Frontal cortex (tissue), 4 donors: ENCODE measurements around the gene NFATC2. TPM values are rescaled to one million over a fixed set of nuclear protein-coding genes. Genes with fewer than 3 reads are reported as not detected.

ENCODE experiments used
- DNase-seq, 2 donors: peaks; one replicate each; pipeline ENCODE4 v3.0.0; 2012; ENCODE audit warnings: low spot score in 2 of 2
- FAIRE-seq: peaks from 2 replicates; lab custom pipeline; 2012; peaks lifted over from hg19 to GRCh38; lab: Jason Lieb, UNC
- total RNA-seq: library from RNA; depleted of rRNA; stranded (reverse); fragments of >200 nt; gene quantifications from one replicate; pipeline ENCODE4 v1.2.3, GENCODE V29; 2014
- donor health status: control.
- donor health status: control.
- donor health status: control.

NFATC2 gene
- total RNA-seq, 1 donor from 2014 or later: 0.41 TPM

DNA sequence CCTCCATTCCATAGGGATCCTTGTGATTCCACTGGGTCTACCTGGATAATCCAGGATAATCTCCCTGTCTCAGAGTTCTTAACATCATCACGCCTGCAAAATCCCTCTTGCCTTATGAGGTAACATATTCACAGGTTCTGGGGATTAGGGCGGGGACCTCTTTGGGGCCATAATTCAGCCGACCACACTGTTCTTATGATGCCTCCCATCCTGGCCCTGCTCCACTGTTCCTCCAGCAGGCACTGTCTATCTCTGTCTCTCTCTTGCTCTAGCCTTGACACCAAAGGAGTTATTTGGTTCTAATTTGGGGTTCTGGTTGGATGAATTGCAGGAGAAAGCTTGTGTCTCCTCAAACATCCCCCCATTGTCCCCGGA, 168.1 kb downstream of the NFATC2 start:
- no peak for DNase-seq
- no peak for FAIRE-seq

DNA sequence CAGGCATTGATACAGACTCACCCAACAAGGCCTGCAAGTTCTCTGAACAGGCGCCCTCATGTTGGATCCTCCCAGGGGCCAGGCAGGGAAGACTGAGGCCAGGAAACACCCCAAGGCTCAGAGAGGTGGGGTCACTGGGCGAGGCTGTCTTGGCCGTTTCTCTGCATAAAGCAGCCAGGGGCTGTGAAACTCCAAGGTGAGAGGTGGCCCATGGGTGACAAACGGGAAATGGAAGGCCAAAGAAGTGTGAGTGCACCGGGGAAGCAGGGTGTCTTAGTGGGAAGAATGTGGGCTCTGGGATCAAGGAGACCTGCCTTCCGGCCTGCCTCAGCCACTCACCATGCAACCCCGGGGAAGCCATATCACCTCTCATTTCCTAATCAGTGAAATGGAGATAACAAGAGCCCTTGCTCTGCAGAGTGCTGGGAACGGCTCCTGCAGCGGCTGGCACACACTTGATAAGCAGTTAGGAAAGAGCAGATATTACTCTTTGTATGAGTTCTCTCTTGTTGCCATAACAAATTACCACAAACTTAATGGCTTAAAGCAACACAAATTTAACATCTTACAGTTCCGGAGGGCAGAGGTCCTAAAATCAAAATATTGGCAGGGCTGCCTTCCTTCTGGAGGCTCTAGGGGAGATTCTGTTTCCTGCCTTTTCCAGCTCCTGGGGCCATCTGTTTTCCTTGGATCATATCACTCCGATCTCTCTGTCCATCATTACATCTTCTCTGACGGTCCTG, 168.6 kb downstream of the NFATC2 start:
- FAIRE-seq: no peak
- DNase-seq: no peak

DNA sequence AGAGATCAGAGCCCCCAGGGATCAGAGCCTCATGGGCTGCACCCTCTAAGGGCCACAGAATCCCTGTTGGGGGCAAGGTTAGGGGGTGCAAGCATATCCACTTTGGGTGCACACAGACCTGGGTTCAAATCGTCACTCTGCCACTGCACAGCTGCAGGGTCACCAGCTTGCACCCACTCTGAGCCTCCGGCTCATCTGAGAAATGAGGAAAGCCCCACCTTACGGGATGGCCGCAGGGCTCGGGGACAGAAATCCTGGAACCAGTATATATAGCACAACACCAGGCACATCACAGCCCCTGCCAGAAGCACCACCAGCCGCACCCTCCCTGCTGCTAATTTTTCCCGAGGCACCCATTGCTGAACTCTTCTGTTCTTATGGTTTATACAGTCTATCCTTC, 169.6 kb downstream of the NFATC2 start:
- DNase-seq (no peak), FAIRE-seq (no peak)

DNA sequence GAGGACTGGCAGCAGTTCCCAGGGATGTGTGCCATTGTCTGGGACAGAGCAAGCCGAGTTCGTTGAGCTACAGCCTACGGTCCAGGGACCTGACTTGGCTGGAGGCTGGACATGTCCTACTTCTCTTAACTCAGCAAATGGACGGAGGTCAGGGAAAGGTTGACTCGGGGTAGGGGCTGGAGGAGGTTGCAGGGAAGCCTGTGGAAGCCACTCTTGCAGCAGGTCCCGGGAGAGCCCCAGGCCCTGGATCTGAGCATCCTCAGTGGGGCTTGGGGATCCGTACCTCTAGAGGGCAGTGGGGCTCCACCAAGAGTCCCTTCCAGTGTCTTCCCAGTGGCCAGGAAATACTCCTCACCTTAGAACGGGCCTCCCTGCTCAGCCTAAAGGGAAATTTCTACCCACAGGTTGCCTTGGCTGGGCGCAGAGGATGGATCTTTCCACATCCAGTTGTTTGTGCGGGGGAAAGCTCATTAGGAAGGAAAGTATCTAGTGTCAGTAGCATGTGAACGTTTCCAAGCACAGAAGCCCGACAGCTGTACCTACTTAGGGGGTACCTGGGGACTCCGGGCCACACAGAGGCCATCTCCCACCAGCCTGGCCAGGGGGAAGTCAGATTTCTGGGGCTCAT, 170.2 kb downstream of the NFATC2 start:
- no peak for FAIRE-seq
- DNase-seq: peak; percentile 50 to 82

DNA sequence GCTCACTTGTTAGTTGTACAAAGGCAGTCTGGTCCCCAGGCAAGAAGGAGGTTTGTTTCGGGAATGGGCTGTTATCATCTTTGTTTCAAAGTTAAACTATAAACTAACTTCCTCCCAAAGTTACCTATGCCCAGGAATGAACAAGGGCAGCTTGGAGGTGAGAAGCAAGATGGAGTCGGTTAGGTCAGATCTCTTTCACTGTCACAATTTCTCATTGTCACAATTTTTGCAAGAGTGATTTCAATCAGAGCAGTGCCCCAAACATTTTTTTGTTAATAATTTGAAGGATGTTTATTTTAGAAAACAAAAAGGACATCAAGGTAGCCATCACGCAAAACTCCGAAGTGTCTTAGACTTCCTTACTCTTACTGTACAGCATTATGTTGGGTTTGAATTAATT, 170.8 kb downstream of the NFATC2 start:
- DNase-seq (no peak), FAIRE-seq (no peak)

DNA sequence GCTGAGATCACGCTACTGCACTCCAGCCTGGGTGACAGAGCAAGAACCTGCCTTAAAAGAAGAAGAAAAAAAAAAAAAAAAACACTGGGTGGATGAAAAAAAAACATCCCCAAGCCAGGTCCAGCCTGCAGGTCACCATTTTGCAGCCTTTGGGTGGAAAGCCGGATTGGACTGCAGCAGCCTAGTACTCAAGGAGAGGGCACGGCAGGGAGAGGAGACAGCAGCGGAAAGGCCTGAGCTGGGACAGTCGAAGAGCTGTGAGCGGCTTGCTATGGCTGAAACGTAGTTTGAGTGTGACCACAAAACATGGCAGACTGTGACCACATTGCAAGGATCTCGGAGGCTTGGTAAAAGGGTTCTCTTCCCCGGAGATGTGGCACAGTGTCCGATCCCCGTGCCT, 173.0 kb downstream of the NFATC2 start:
- DNase-seq (no peak), FAIRE-seq (no peak)

DNA sequence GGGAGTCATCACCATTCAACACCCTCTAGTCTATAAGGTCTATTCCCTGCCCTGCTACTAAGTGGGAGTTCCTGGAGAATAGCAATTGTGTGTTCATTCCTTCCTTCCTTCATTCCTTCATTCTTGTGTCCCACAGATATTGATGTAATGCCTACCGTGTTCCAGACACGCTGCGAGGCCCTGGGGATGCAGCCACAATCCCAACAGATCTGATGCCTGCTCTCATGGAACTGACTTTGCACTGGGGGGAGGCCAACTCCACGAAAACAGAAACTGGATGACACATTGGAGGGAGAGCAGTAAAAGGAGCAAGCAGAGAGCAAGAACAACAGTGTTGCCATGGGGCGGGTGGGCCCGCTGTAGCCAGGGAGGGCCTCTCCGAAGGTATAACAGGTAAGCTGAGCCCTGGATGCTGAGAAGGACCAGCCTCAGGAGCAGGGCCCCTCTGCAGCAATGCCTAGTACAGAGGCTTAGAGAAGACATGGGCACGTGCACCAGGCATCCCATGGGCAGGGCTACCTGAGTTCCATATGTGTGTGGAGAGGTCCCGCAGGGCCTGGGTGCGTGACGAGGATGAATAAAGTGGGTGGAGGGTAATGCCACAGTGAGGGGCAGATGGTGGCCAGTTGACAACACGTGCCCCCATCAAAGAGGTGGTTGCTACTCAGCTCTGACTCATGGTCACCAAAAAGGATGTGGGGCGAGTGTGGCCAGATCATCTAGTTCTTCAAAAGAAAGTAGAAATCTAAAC, 173.9 kb downstream of the NFATC2 start:
- FAIRE-seq: no peak

DNA sequence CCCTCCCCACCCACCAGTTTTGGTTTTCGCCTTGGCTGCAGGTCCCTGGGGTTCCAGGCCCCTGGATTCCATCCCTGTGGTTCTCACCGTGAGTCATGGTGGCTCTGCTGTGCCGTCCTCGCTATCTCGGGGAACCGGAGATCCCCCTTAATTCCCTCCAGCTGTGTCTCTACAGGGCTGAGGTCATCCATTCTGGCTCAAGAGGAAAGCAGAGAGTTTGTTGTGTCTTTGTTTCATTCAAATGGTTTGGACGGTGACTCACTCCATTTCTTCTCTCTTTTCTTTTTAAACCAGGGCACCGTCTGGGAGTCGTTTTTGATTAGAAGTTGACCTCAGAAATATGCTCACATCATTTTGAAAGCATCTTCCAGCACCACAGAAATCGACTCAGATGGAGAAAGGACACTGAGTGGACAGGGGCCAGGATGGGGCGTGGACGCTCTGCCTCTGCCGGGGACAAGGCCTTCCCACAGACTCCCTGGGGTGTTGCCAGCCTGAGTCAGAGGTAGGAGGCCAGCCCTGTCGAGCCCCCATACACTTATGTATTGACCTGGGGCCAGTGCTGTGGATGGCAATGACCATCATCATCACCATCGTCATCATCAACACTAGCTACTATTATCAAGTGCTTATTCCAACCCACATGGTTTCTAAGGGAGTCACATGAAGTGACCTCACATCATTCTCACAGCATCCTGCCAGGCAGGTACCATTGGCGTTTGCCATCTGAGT, 176.2 kb downstream of the NFATC2 start:
- no peak for DNase-seq
- FAIRE-seq: no peak

More for the DNA sequence above, 173.9 kb downstream of the NFATC2 start:
- DNase-seq: no peak

DNA sequence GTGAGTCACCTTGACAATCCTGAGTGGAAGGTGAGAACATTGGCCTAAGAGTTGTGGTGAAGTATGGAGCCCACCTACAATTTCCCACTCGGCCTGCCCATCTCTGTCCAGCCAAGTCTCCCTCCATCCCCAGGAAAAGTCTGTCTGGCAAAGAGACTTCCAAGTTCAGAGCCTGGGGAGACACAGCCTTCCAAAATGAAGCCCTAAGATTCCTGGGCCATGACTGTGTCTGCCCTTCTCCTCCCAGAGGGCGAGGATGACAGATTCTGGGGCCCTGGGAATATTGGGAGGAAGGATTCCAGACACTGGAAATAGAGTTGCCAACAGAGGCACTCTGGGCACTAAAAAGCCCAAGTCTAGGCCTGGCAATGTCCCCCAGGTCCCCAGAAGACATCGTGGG, 176.8 kb downstream of the NFATC2 start:
- no peak for FAIRE-seq

DNA sequence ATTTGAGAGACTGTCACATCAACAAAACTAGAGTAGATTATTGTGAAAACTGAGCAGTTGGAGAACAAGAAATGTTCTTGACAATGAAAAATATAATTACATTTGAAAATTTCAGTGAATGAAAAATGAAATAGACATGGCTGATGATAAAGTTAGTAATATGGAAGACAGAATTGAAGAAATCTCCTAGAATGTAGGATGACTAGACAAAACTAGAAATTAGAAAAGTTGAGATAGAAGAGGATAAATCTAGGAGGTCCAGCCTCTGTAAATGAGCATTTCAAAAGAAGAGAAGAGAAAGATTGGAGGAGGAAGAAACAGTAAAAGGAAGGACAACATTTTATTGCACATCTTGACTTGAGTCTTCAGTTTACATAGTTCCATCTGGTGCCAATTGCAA, 178.7 kb downstream of the NFATC2 start:
- FAIRE-seq: no peak

More for the DNA sequence above, 176.8 kb downstream of the NFATC2 start:
- no peak for DNase-seq

DNA sequence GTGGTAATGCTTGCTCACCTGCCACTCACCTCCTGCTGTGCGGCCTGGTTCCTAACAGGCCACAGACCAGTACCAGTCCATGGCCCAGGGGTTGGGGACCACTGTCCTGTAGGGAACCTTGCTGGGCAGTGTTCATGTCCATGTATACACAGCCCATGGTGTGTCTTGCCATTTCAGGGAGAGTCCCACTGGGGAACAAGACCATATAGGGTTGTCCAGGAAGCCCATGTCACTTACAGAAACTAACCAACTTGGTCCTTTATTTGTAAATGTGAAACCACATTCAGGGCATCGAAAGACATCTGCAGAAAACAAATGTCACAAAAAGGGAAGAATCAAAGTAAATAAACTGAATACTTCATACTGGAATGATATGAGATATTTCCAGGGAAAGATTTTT, 179.1 kb downstream of the NFATC2 start:
- DNase-seq (no peak), FAIRE-seq (no peak)

More for the DNA sequence above, 178.7 kb downstream of the NFATC2 start:
- DNase-seq: no peak

DNA sequence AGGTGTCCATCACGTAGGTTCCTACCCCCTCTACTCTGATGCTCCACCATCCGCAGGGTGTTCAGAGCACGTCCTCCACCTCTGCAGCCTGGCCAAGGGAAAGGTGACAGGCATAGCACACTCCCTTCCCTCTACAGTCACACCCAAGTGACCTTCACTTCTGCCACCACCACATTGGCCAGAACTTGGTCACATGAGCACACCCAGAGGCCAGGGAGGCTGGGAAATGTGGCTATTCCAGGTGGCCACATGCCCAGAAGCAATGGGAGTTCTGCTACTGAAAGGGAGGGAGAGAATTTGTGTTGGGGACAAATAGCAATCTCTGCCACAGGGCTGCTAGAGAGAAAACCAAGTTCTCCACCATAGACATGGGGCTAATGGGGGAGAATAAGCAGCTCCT, 180.3 kb downstream of the NFATC2 start:
- DNase-seq (no peak), FAIRE-seq (no peak)

DNA sequence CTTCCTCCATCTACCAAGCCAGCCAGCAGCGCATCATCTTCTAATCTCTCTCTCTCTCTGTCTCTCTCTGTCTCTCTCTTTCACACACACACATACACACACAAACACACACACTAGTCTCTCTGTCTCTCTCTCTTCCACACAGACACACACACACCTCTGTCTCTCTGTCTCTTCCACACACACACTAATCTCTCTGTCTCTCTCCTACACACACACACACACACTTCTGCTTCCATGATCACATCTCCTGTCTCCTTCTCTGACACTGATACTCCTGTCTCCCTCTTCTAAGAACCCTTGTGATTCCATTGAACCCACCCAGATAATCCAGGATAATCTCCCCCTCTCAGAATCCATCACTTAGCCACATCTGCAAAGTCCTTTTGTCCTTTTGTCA, 181.3 kb downstream of the NFATC2 start:
- FAIRE-seq (no peak), DNase-seq (no peak)

DNA sequence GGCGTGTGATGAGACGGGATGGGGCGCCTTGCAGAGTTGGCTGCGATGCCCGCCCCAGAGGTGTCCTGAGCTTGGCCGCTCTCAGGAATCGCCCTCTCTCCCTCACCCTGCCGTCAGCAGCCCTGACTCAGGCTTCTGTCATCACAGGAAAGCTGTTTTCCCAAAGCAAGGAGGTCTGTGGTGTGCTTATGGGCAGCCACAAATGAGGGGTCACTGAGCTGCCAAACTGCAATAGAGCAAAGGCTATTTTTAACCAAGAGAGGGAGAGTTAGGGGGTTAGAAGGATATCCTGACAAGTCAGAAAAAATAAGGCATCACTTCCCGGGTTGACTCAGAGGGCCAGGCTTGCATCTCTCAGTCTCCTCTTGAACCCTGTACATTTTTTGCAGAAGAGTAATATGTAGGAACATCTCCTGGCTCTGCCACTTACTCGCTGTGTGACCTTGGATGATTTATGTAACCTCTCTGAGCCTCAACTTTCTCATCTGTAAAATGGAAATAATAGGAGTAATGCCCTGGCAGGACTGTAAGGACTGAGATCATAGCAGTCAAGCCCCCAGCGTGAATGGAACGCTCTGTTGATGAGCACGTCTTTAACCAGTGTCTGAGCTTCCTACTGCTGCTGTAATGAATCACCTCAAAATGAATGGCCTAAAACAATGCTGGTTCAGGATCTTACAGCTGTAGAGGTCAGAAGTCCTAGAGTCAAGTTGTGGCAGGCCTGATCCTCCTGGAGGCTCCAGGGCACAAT, 181.9 kb downstream of the NFATC2 start:
- DNase-seq: no peak
- FAIRE-seq: no peak

DNA sequence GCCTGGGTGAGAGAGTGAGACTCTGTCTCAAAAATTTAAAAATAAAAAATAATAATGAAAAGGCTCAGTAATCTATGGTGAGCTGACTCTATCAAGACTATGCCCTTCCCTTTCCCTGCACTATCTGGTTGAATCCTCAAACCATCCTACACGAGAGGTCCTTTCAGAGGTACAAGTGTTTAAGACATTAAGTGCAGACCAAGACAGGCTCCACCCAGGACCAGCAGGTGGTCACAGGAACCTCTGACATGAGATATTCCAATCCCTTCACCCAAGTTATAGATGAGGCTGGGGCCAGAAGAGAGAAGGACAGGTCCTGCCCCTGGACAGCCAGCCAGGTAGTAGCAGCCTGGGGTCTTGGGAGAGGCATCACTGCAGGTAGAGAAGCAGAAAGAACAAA, 182.6 kb downstream of the NFATC2 start:
- no peak for DNase-seq
- FAIRE-seq: no peak

DNA sequence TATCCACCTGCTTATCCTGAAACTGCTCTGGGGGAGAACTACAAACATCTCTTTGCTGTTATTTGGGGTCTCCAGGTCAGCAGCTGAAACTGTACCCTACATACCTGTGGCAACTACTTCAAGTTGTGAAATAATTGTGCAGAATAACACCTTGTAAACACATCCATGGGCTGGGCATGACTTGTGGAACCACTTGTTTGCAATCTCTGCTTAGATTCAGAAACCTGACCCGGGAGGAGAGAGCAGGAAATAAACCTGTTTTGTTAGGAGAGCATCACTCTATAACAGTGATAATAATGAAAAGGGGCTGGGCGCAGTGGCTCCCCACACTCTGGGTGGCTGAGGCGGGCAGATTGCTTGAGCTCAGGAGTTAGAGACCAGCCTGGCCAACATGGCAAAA, 183.1 kb downstream of the NFATC2 start:
- DNase-seq (no peak), FAIRE-seq (no peak)

DNA sequence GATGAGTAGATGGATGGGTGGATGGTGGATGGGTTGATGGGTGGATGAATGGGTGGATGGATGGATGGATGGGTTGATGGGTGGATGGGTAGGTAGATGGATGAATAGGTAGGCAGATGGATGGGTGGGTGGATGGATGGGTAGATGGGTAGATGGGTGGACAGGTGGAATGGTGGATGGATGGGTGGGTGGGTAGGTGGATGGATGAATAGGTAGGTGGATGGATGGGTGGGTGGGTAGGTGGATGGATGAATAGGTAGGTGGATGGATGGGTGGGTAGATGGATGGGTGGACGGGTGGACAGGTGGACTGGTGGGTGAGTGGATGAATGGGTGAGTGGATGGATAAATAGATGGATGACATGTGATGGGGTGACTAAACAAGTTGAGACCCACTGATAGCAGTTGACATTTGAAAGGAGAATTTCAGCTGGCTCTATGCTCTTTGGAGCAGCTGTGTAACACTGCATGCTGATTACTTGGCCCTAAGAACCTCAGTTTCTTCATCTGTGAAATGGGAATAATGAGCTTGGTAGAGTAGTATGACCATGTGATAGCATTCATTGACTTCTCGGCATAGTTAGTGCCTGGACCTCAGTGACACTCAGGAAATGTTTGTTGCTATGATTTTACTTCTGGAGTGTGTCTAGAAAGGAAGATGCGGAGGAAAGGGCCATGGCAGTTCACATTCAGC, 184.3 kb downstream of the NFATC2 start:
- DNase-seq: no peak
- no peak for FAIRE-seq

DNA sequence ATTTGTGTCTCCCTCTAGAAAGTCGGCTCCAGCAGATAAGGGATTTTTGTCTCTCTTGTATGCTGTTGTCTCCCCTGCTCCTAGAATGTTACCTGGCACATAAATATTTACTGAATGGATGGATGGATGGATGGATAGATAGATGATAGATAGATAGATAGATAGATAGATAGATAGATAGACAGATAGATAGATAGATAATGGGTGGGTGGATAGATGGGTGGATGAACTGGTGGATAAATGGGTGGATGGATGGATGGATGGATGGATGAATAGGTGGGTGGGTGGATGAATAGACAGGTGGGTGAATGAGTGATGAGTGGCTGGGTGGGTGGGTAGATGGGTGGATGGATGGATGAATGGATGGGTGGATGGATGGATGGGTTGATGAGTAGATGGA, 185.0 kb downstream of the NFATC2 start:
- DNase-seq (no peak), FAIRE-seq (no peak)

DNA sequence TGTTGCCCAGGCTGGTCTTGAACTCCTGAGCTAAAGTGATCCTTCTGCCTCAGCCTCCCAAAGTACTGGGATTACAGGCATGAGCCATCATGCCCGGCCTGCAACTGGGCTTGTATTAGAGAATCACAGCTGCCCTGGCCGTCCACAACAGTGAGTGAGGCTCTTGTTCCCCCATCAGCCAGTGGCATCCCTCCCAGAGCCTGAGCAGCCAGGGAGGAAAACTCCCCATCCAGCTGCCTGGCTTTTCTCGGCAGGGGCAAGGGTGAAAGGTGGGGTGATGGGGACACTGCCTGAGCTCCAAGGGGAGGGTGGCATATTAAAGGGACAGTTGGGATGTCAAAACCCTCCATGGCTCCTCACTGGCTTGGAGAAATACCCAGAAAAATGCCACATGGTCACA, 185.6 kb downstream of the NFATC2 start:
- DNase-seq (no peak), FAIRE-seq (no peak)
